A549 treated with CpdA at 1 μM for 4 hours (cell line): ENCODE data around the gene EPB41L1. TPM values are rescaled to one million over a fixed set of nuclear protein-coding genes. Genes with fewer than 3 reads are reported as not detected.

ENCODE experiments used
- total RNA-seq: library from RNA; stranded (reverse); fragments of 200-300 nt; extraction: Qiagen RNA extraction; gene quantifications from 5 replicates; pipeline ENCODE4 v1.2.3, GENCODE V29; 2022; ENCODE audit warnings: low read depth

EPB41L1 gene
- total RNA-seq, result 52.6 to 63.3 TPM (median 62.2 TPM) in 5 replicates

GRCh38 chr20:36154700-36155628 lies at the start of gene EPB41L1:
Gene EPB41L1 (plus strand): TSS chr20:36154740. CDS start chr20:36173778, 19,038 bp downstream.

DNA sequence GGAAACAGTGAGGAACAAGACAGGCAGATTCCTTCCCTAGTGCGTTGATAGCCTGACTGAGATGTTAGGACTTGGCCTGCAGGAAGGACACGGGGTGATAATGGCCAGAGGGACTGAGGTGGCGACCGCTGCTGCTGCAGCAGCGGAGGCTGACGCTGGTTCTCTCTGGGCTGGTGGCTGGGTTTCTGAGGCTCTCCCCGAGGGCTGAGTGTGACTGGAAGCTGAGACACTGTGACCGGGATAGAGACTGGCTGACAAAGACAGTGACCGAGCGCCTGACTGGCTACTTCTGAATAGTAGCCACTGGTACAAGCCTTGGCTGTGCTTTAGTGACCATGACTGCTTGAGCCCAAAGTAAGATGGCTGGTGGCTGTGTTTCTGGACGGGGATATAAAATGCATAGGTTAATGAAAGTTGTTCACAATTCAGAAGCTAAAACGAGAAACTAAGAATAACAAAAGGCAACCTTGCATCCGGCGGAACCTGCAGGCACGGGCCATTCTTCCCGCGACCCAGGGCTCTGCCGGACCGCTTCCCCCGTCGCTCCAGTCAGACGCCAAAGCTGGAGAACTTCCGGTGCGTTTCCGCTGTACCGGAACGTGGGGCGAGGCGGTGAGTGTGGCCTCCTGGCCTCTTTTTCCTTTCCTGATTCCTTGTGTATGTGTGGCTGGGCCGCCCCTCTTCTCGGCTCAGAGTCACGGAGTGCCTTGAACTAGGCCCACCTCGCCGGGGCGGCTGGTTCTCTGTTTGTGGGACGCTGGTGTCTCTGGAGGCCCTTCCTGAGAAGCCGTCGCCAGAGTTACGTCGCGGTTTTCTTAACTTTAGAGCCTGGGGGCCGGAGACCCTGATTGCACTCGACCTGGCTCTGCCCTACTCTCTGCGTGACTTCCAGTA lies 81.6 kb downstream of the EPB41L1 start, which contains the start of gene AAR2:
TSS of gene AAR2 (plus strand) at position 587 of the 894 bp plus-strand sequence. CDS start 3,391 bp downstream, outside the sequence.

Other genes starting within 250 kb of the EPB41L1 start
- 64.7 to 97.9 TPM (median 89.5 TPM) in 5 replicates for gene SCAND1, start 200.2 kb upstream of the EPB41L1 start, total RNA-seq
- gene CNBD2, start 186.2 kb upstream of the EPB41L1 start, total RNA-seq, result 4.3 to 6.4 TPM (median 5.5 TPM) in 5 replicates
- 42.2 to 46.6 TPM (median 44.0 TPM) in 5 replicates for gene AAR2, start 81.7 kb downstream of the EPB41L1 start, total RNA-seq
- 57.4 to 81.2 TPM (median 66.7 TPM) in 5 replicates for gene DLGAP4, start 151.6 kb downstream of the EPB41L1 start, total RNA-seq